Sciatic nerve (tissue), 2 donors: ENCODE data around the gene LAMA3. TPM values are rescaled to one million over a fixed set of nuclear protein-coding genes. Genes with fewer than 3 reads are reported as not detected.

Experiments
- ATAC-seq: fragments of 200-7000 bp; cut with Tn5 transposase; one replicate; pipeline ENCODE4 v1.9.1; 2020; ENCODE audit warnings: mild to moderate bottlenecking, moderate library complexity
- DNase-seq: peaks from one replicate; pipeline ENCODE4 v3.0.0-alpha.2; 2020; ENCODE audit warnings: low spot score
- intact Hi-C: fragments of 100-400 bp; cut with DNase I; formaldehyde crosslinking; loops from one replicate; pipeline ENCODE4 v1.14.2; 2022
- total RNA-seq: library from RNA; stranded (reverse); fragmentation: NEBNext Ultra II Directional; extraction: Animal tissue kit (Norgen Biotek cat#: 25700); gene quantifications from one replicate; pipeline ENCODE4 v1.2.1, GENCODE V29; 2021
- donor health status: DM: no; HTN: no; CAD: no.
- donor health status: DM: no; HTN: no; CAD: no.

The LAMA3 gene
- total RNA-seq, 1 donor from 2014 or later: 47.3 TPM

DNA sequence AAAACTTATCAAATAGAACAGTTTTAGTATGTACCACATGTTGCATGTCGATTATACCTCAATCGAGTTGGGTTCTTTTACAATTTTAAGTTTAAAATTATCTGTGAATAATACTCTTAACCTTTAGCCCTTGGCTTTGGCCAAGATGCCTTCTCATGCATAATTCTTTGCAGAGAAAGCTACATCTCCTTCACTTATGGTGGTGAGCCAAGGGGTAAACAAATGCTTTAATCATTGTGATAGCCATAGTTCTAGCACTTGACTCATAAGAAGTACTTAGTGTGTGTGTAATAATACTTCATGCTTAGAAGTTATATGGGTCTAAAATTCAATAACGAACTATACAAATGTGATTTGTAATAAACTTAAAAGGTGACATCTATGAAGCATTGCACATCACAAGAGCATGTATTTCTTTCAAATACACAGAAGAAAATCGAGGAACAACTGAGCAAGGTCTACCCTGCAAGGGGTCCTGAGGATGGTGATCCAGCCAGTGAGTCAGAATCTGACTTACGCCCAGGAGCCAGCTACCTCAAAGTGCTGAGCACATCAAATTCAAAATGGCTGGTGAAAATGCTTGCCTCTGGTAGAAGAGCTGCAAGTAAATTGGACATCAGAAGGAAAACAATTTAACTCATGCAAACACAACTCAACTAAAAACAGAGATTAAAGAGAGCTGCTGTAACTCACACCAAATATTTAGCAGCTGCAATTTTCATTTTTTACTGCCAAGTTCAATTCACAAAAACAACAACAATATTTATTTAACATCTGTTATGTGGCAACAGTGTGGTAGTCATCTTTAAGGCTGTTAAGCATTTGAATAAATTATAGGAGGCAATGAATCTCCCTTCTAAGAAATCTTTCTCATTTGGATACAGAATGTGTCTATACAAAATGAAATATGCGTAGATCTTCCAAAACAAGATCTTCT, 301.5 kb downstream of the LAMA3 start:
- ATAC-seq: no peak
- intact Hi-C loops: no loop called here
- DNase-seq: no peak

DNA sequence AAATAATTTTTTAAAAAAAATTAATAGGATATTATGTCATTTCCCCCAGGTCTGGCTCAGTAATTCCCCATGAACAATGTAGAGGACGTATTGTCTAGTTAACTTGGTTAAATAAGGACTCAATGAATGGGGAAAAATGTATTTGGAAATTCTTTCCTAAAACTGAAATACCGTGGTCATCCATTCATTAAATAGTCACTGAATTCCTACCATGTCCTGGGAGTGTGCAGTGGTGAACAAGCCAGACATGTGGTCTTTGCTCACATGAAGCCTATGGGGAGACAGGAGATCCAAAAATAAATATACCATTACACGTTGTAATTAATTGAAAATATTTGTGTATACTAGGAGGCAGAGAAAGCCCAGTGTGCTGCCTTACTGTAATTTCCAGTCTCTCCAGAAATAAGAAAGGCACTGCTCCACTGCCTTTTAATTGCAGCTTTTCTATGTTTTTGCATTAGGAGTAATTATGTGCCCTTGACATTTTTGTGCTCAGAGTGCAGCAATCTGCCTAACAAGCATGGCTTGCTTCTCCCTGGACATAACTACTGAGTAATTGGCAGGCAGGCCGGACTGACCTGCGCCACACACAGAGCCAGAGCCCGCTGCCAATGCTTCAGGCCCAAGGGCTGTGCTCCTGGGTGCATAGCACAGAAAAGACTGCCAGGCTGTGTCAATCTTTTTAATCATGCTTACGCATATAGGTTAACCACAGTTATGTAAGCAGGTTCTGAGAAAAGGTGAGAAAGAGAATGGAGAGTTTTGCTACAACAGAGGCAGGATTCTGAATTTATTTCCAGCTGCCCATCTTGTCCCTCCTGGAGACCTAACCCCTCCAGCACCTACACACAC, 303.1 kb downstream of the LAMA3 start:
- intact Hi-C loops: no loop called here
- ATAC-seq: peak; percentile 70
- no peak for DNase-seq

GRCh38 chr18:23992941-23993280, 303.7 kb downstream of the LAMA3 start:
- DNase-seq (no peak), ATAC-seq (no peak)
- intact Hi-C loops: no loop called here

- no peak for DNase-seq
- intact Hi-C loops: no loop called here
- peak; percentile 90 for ATAC-seq
Measured at GRCh38 chr18:23994361-23994902, 305.2 kb downstream of the LAMA3 start.

DNA sequence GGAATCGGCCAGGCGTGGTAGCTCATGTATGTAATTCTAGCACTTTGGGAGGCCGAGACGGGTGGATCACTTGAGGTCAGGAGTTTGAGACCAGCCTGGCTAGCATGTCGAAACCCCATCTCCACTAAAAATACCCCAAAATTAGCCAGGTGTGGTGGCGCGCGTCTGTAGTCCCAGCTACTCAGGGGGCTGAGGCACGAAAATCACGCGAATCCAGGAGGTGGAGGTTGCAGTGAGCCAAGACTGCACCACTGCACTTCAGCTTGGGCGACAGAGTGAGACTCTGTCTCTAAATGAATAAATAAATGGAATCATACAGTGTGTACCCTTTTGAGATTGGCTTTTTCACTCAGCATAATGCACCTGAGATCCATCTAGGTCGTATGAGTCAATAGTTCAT, 305.9 kb downstream of the LAMA3 start:
- intact Hi-C loops: no loop called here
- ATAC-seq (no peak), DNase-seq (no peak)

- intact Hi-C loops: no loop called here
- DNase-seq: no peak
- no peak for ATAC-seq
Measured at GRCh38 chr18:23998018-23998417, 308.8 kb downstream of the LAMA3 start.

- no peak for DNase-seq
- intact Hi-C loops: no loop called here
- no peak for ATAC-seq
Measured at GRCh38 chr18:23998820-23999219, 309.6 kb downstream of the LAMA3 start.

DNA sequence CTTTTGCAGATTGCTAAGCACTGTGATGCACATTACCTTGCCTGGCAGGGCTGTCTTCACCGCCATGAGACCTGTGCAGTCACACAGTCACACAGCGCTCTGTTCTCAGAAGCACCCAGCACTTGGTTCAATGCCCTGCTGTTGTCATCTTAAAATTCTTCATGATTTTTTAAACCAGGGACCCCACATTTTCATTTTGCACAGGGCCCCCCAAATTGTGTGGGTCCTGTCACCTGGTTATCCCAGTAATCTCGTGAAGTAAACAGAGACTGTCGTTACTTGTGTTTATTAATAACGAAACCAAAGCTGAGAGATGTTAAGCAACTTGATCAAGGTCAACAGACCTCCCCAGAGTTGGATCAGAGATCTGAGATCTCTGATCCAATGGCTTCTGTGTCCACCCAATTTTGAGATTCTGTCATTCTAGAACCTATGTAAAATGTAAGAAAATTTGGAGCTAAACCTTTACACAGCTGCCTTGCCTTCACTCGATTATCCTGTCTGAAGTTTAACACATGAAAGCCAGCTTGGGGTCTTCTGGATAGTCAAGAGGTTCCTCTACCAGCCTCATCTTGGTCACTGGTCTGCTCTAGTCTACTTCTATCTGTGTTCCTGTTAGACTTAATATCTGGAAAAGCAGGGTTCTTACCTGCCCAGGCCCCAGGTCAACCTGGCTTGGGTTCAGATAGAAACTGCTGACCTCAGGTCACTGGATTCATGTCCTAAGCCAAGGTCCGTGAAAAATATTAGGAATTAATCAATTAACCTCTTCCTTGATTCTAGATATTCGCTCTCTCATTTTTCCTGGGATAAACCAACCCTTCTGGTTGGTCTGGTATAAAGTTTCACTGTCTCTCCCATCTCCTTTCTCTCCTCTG, 311.6 kb downstream of the LAMA3 start:
- ATAC-seq: no peak
- intact Hi-C loops: no loop called here
- no peak for DNase-seq

- ATAC-seq: no peak
- intact Hi-C loops: no loop called here
- no peak for DNase-seq
Measured at GRCh38 chr18:24002479-24002878, 313.2 kb downstream of the LAMA3 start.

DNA sequence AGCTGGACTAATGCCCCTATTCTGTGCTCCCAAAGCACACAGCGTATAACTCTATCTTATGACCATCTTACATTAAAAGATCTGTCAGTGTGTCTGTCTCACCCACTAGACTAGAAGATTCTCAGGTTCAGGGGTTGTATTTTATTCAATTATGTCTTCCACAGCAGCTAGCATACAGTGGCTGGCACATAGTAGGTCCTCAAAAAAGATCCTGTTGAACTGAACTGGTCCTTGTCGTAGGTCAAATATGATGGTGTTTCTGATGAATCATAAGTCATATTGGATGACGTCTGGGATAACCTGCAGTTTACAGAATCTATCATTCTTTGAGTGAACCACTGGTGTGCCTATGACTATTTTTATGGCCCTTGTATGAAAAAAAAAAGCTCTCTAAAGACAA, 314.0 kb downstream of the LAMA3 start:
- DNase-seq (no peak), ATAC-seq (no peak)
- intact Hi-C loops: no loop called here

- ATAC-seq (no peak), DNase-seq (no peak)
- intact Hi-C loops: no loop called here
Measured at GRCh38 chr18:24003903-24004640, 314.8 kb downstream of the LAMA3 start.

Other genes with a start within 250 kb of the LAMA3 start
- gene RIOK3, start 236.2 kb upstream of the LAMA3 start, total RNA-seq: 74.8 TPM
- gene RMC1, start 185.9 kb upstream of the LAMA3 start, total RNA-seq: 26.2 TPM
- 77.3 TPM for gene NPC1, start 102.9 kb upstream of the LAMA3 start, total RNA-seq
- 21.5 TPM for gene ANKRD29, start 26.5 kb upstream of the LAMA3 start, total RNA-seq